ENCODE measurements around the gene KRT39.

- TF ChIP-seq, protein P1, sequence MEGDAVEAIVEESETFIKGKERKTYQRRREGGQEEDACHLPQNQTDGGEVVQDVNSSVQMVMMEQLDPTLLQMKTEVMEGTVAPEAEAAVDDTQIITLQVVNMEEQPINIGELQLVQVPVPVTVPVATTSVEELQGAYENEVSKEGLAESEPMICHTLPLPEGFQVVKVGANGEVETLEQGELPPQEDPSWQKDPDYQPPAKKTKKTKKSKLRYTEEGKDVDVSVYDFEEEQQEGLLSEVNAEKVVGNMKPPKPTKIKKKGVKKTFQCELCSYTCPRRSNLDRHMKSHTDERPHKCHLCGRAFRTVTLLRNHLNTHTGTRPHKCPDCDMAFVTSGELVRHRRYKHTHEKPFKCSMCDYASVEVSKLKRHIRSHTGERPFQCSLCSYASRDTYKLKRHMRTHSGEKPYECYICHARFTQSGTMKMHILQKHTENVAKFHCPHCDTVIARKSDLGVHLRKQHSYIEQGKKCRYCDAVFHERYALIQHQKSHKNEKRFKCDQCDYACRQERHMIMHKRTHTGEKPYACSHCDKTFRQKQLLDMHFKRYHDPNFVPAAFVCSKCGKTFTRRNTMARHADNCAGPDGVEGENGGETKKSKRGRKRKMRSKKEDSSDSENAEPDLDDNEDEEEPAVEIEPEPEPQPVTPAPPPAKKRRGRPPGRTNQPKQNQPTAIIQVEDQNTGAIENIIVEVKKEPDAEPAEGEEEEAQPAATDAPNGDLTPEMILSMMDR (IDR thresholded peaks at IDR 0.05; ENCODE audit: poor library complexity): no peak
- TF ChIP-seq EZH2 (IDR thresholded peaks at IDR 0.05; ENCODE audit: borderline replicate concordance) (no peak), EZH2phosphoT487 (IDR thresholded peaks at IDR 0.05; ENCODE audit: low read depth, severe bottlenecking, unreplicated experiment) (no peak)
These were observed 40.4 kb downstream of the KRT39 start for GRCh38 chr17:40926341-40926740.
